PC-9 (cell line): ENCODE results near the gene KLF7. TPM values are rescaled to one million over a fixed set of nuclear protein-coding genes. Genes with fewer than 3 reads are reported as not detected.

Experiments used
- BruUV-seq: library from RNA; stranded (reverse); fragments of 400-500 nt; replicated peaks from 2 replicates; lab custom pipeline; 2021; lab: Mats Ljungman, UMichigan
- CTCF ChIA-PET: fragments of 300-600 bp; sonication (Branson Sonifier 250); formaldehyde crosslinking; loops from one replicate; lab custom pipeline; 2022; ENCODE audit warnings: antibody characterized with exemption; lab: Charles Lee
- POLR2A ChIA-PET: fragments of 300-600 bp; sonication (Branson Sonifier 250); formaldehyde crosslinking; loops from one replicate; lab custom pipeline; 2022; ENCODE audit warnings: antibody characterized with exemption; ENCODE audit not compliant: unreplicated experiment; lab: Charles Lee
- DNase-seq, 2 experiments: peaks; one replicate each; pipeline versions ENCODE4 v3.0.0 to v3.0.0-alpha.2; 2015 to 2022; ENCODE audit warnings: mixed read lengths in 1 of 2
- H2AFZ ChIP-seq: fragments of 200-600 bp; sonication (generic); 2 replicates; pipeline ENCODE4 v1.8.1; 2017; ENCODE audit warnings: antibody characterized with exemption
- H3F3A ChIP-seq: fragments of 200-600 bp; sonication (generic); 2 replicates; pipeline ENCODE4 v1.8.1; 2017; ENCODE audit warnings: antibody characterized with exemption, mild to moderate bottlenecking, low read depth; ENCODE audit not compliant: insufficient read depth
- H3K27ac ChIP-seq: fragments of 200-600 bp; sonication (generic); 2 replicates; pipeline ENCODE4 v1.6.1; 2016; ENCODE audit warnings: mixed run types
- H3K27me3 ChIP-seq: fragments of 200-600 bp; sonication (generic); 2 replicates; pipeline ENCODE4 v1.6.1; 2016; ENCODE audit warnings: low read depth, mixed run types; ENCODE audit not compliant: insufficient read depth
- H3K36me3 ChIP-seq: fragments of 200-600 bp; sonication (generic); 2 replicates; pipeline ENCODE4 v1.6.1; 2016; ENCODE audit warnings: low read depth, mixed run types
- H3K4me1 ChIP-seq: fragments of 200-600 bp; sonication (generic); replicated peaks from 2 replicates; pipeline ENCODE4 v1.6.1; 2016; ENCODE audit warnings: mixed run types; ENCODE audit not compliant: insufficient read depth
- H3K4me2 ChIP-seq: fragments of 200-600 bp; sonication (generic); 2 replicates; pipeline ENCODE4 v1.6.1; 2017; ENCODE audit warnings: mixed run types
- H3K4me3 ChIP-seq: fragments of 200-600 bp; sonication (generic); 2 replicates; pipeline ENCODE4 v1.6.1; 2016; ENCODE audit warnings: mixed run types
- H3K79me2 ChIP-seq: fragments of 200-600 bp; sonication (generic); 2 replicates; pipeline ENCODE4 v1.6.1; 2017; ENCODE audit warnings: low read depth, mixed run types
- H3K9me2 ChIP-seq: fragments of 200-600 bp; sonication (generic); 2 replicates; pipeline ENCODE4 v1.8.1; 2017; ENCODE audit warnings: mild to moderate bottlenecking; ENCODE audit not compliant: insufficient read depth
- H3K9me3 ChIP-seq: fragments of 200-600 bp; sonication (generic); 2 replicates; pipeline ENCODE4 v1.8.1; 2016; ENCODE audit warnings: low read depth; ENCODE audit not compliant: insufficient read depth
- H4K20me1 ChIP-seq: fragments of 200-600 bp; sonication (generic); 2 replicates; pipeline ENCODE4 v1.8.1; 2017; ENCODE audit not compliant: insufficient read depth
- CTCF ChIP-seq: fragments of 200-600 bp; sonication (generic); conservative IDR thresholded peaks from 2 replicates; pipeline ENCODE4 v1.6.1; 2017; ENCODE audit warnings: mixed run types, antibody characterized with exemption, mild to moderate bottlenecking, moderate library complexity
- EZH2 ChIP-seq: fragments of 200-600 bp; sonication (generic); IDR thresholded peaks from 2 replicates; pipeline ENCODE4 v1.8.0; 2017; ENCODE audit warnings: antibody characterized with exemption, low read depth
- intact Hi-C: fragments of 100-400 bp; cut with micrococcal nuclease; formaldehyde crosslinking; loops from one replicate; pipeline ENCODE4 v1.10.0; 2022; ENCODE audit not compliant: unreplicated experiment
- total RNA-seq: library from RNA; stranded (reverse); gene quantifications from 2 replicates; pipeline ENCODE4 v1.2.3, GENCODE V29; 2021

KLF7 gene
- total RNA-seq, 1 experiment from 2014 or later, result 20.0 TPM

GRCh38 chr2:207130958-207131521 is 34.7 kb downstream of the KLF7 start:
- intact Hi-C loops, result no loop called here
- Histone ChIP-seq H3K27me3 (no peaks in the 10 kb centered on the region), H3K27ac (no peak overlapping the region), H3K9me2 (no peaks in the 10 kb centered on the region), H3K4me2 (no peak overlapping the region), H3K9me3 (no peaks in the 10 kb centered on the region), H3K79me2 (peaks cover 13% of the 10 kb centered on the region; the same call in 1 of the 2 replicates), H3F3A (no peaks in the 10 kb centered on the region), H4K20me1 (no peaks in the 10 kb centered on the region), H3K4me3 (no peak overlapping the region), H2AFZ (no peak overlapping the region), H3K4me1 (no peaks in the 10 kb centered on the region; the same call in 1 of the 2 replicates), H3K36me3 (no peaks in the 10 kb centered on the region)
- no peak for TF ChIP-seq EZH2
- no peak for TF ChIP-seq CTCF
- BruUV-seq, result no TSS peak
- ChIA-PET POLR2A (no interaction called here), CTCF (no interaction called here)
- no peak for DNase-seq

- no peaks in the 10 kb centered on the region for H3F3A ChIP-seq
- H3K4me2 ChIP-seq, result no peak overlapping the region
- DNase-seq, result no peak
- no peak overlapping the region for H3K27ac ChIP-seq
- no peaks in the 10 kb centered on the region for H3K27me3 ChIP-seq
- no peaks in the 10 kb centered on the region for H3K9me2 ChIP-seq
- H2AFZ ChIP-seq, result no peak overlapping the region
- ChIA-PET POLR2A (no interaction called here), CTCF (no interaction called here)
- no TSS peak for BruUV-seq
- H3K4me1 ChIP-seq, result no peaks in the 10 kb centered on the region; the same call in 1 of the 2 replicates
- H3K9me3 ChIP-seq, result no peaks in the 10 kb centered on the region
- TF ChIP-seq EZH2, result no peak
- no peak for TF ChIP-seq CTCF
- H3K79me2 ChIP-seq, result peaks cover 10% of the 10 kb centered on the region; the same call in 1 of the 2 replicates
- H4K20me1 ChIP-seq, result no peaks in the 10 kb centered on the region
- no peaks in the 10 kb centered on the region for H3K36me3 ChIP-seq
- no peak overlapping the region for H3K4me3 ChIP-seq
- intact Hi-C loops, result no loop called here
Measured at GRCh38 chr2:207129821-207130220, 35.9 kb downstream of the KLF7 start.

GRCh38 chr2:207128867-207129266 is 36.9 kb downstream of the KLF7 start:
- TF ChIP-seq CTCF (no peak), EZH2 (no peak)
- Histone ChIP-seq H2AFZ (no peak overlapping the region), H3K27me3 (no peaks in the 10 kb centered on the region), H3K9me3 (no peaks in the 10 kb centered on the region), H3K4me2 (no peak overlapping the region), H3K36me3 (no peaks in the 10 kb centered on the region), H3K79me2 (0 out of 2 replicates have a peak, but pooled peaks cover 4% of the 10 kb centered on the region), H3F3A (no peaks in the 10 kb centered on the region), H3K4me3 (no peak overlapping the region), H3K27ac (no peak overlapping the region), H4K20me1 (no peaks in the 10 kb centered on the region), H3K9me2 (no peaks in the 10 kb centered on the region), H3K4me1 (no peaks in the 10 kb centered on the region; the same call in 1 of the 2 replicates)
- CTCF ChIA-PET, result no interaction called here
- POLR2A ChIA-PET, result no interaction called here
- no TSS peak for BruUV-seq
- intact Hi-C loops, result no loop called here
- DNase-seq, result no peak
